K562 treated with DMSO at 1 percent for 4 hours (cell line): Measurements from ENCODE around the gene SCYGR3. TPM values are rescaled to one million over a fixed set of nuclear protein-coding genes. Genes with fewer than 3 reads are reported as not detected.

Experiments used
- total RNA-seq: library from RNA; unstranded; fragments of 300-600 nt; gene quantifications from 2 replicates; pipeline ENCODE4 v1.2.3, GENCODE V29; 2022; ENCODE audit not compliant: insufficient read depth

The SCYGR3 gene, protein sequence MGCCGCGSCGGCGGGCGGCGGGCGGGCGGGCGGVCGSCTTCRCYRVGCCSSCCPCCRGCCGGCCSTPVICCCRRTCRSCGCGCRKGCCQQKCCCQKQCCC
- total RNA-seq: not detected in 2 replicates

DNA sequence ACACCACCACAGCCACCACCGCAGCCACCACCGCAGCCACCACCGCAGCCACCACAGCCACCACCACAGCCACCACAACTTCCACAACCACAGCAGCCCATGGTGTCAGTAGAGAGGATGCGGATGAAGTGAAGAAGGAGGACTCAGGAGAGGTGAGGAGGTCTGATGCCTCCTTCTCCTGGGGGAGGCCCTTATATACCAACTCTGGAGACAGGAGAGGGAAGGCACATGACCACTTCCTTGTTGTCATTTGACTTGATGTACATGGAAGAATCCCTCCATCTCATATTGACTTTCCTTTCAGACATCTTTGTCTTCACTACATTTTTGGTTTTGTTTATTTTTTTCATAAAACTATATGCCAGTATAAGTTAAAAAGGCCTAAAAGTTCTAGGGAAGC is at the start of gene SCYGR3:
SCYGR3 (minus strand) TSS at position 101 of the 400 bp plus-strand sequence; CDS start at position 101, 0 bp downstream.

DNA sequence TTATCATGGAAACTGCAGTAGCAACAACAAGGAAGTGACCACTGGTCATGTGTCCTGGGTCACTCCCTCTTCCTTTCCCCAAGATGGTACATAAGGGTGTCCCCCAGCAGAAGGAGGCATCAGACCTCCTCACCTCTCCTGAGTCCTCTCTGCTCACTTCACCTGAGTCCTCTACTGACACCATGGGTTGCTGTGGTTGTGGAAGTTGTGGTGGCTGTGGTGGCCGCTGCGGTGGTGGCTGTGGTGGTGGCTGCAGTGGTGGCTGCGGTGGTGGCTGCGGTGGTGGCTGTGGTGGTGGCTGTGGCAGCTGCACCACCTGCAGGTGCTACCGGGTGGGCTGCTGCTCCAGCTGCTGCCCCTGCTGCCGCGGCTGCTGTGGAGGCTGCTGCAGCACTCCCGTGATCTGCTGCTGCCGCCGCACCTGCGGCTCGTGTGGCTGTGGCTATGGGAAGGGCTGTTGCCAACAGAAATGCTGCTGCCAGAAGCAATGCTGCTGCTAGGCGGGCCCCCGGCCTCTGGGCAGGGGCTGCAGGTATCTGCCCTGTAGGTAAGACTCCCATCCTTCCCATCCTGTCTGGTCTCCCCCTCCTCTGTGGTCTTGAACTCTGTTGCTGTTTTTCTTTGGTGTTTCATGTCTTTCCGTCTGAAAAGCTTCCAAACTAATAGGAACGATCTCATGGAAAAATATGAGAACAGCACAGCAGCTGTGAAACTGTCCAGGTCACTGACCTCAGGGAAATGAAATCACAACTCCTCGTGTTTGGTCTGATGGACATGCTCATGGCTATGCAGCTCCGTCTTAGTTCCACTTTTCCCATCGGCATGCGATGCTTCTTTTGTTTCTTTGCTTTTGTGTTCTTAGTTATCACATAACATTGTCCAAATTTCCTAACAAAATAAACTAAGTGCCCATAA is 2.9 kb upstream of the SCYGR3 start, which contains the start of gene SCYGR4:
SCYGR4 (plus strand) TSS at position 183 of the 915 bp plus-strand sequence; CDS start at position 183, 0 bp downstream.

DNA sequence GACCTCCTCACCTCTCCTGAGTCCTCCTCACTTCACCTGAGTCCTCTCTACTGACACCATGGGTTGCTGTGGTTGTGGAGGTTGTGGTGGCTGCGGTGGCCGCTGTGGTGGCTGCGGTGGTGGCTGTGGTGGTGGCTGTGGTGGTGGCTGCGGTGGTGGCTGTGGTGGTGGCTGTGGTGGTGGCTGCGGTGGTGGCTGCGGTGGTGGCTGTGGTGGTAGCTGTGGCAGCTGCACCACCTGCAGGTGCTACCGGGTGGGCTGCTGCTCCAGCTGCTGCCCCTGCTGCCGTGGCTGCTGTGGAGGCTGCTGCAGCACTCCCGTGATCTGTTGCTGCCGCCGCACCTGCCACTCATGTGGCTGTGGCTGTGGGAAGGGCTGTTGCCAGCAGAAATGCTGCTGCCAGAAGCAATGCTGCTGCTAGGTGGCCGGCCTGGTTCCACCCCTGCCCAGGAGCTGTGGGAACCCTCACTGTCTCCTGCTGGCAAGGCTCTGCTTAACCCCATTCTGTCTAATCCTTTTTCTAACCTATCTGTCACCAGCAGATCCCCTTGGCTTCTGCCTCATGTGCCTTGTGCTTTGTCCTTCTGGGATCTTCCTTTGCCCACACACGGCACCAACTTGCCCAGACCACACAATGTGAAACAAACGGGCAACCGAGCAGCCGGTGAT is 15.7 kb downstream of the SCYGR3 start, which contains the start of gene SCYGR2:
SCYGR2 (plus strand) TSS at position 59 of the 669 bp plus-strand sequence; CDS start at position 59, 0 bp downstream.

Other genes with a start within 250 kb of the SCYGR3 start
- gene TM4SF20, start 235.5 kb downstream of the SCYGR3 start, total RNA-seq: not detected in 2 replicates
- not detected in 2 replicates for gene SCYGR1, start 226.9 kb downstream of the SCYGR3 start, total RNA-seq
- gene AGFG1, start 142.7 kb downstream of the SCYGR3 start, total RNA-seq: 19.6 and 24.8 TPM in 2 replicates
- gene SCYGR2, start 15.9 kb downstream of the SCYGR3 start, total RNA-seq: not detected in 2 replicates
- not detected in 2 replicates for gene SCYGR4, start 2.7 kb upstream of the SCYGR3 start, total RNA-seq
- gene SCYGR5, start 52.0 kb upstream of the SCYGR3 start, total RNA-seq: not detected in 2 replicates
- gene SLC19A3, start 103.2 kb upstream of the SCYGR3 start, total RNA-seq: not detected in 2 replicates
- gene SCYGR6, start 109.9 kb upstream of the SCYGR3 start, total RNA-seq: not detected in 2 replicates
- gene SCYGR7, start 113.5 kb upstream of the SCYGR3 start, total RNA-seq: not detected in 2 replicates
- gene SCYGR8, start 131.1 kb upstream of the SCYGR3 start, total RNA-seq: not detected in 2 replicates
- gene CCL20, start 199.0 kb upstream of the SCYGR3 start, total RNA-seq: not detected in 2 replicates